SH-SY5Y (cell line): ENCODE data around the gene MEN1.

Experiments used
- GATA2 ChIP-seq: IDR thresholded peaks from 2 replicates; pipeline ENCODE4 v1.6.1; 2011; ENCODE audit warnings: mild to moderate bottlenecking, low read depth, low read length
- GATA3 ChIP-seq: IDR thresholded peaks from 2 replicates; pipeline ENCODE4 v1.6.1; 2011; ENCODE audit warnings: low read depth, mild to moderate bottlenecking, low read length, moderate library complexity

DNA sequence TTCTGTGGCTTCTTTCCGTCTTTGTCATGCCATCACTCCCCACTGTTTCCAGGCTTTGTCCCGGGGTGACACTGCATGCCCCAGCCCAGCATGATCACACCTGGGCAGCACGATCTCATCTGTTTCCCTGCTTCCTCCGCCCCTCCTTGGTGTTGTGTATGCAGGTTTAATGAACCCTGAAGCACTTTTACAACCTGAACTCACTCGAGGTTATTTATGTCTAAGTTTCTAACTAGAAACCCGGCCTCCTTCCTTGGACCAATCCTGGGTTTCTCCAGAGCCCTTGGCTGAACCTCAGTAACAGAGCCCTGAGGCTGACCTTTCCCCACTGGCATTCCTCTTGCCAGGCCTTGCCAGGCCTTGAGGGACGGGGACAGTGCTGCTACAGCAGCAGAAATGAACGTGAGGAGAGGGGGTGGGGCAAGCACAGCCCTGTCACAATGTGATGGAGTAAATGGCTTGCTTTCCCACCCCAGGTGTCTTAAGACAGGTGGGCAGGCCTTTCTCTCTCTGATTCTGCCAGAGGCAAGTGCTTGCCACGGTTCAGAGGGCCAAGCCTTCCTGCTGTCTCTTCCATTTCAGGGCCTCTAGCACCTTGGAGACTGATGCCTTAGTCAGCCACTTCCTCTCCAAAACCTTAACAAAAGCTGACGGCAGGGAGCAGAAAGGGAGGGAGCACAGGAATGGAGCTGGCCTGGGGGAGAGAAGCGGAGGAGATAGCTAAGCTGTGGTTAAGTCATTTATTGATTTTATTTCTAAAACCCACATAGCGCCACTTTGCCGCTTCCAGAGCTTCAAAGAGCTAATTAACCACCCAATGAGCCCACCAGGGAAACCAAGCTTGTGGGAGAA lies 47.5 kb downstream of the MEN1 start:
- TF ChIP-seq GATA2 (no peak), GATA3 (no peak)
